KG1 (cell line): Measurements from ENCODE around the gene SIK1.

Experiments
- DNase-seq: peaks from one replicate; lab custom pipeline; 2025; lab: John Stamatoyannopoulos, UW

The SIK1 gene

GRCh38 chr21:43367296-43367695, 59.6 kb downstream of the SIK1 start:
- DNase-seq = no peak

GRCh38 chr21:43366656-43367055, 60.3 kb downstream of the SIK1 start:
- no peak for DNase-seq

- DNase-seq = no peak
Measured at GRCh38 chr21:43365611-43366426, 61.1 kb downstream of the SIK1 start.

GRCh38 chr21:43364851-43365424, 62.0 kb downstream of the SIK1 start:
- no peak for DNase-seq
